HG02943 (cell line): ENCODE results near the gene MAZ.
A peak's percentile ranks its signal among the peaks of the same experiment; 100 is the strongest.

ENCODE experiments used
- ATAC-seq: cut with Tn5 transposase; IDR thresholded peaks from one replicate; pipeline ENCODE4 v1.9.1; 2021; ENCODE audit warnings: mild to moderate bottlenecking, low read depth, moderate library complexity; ENCODE audit not compliant: unreplicated experiment

Gene MAZ

DNA sequence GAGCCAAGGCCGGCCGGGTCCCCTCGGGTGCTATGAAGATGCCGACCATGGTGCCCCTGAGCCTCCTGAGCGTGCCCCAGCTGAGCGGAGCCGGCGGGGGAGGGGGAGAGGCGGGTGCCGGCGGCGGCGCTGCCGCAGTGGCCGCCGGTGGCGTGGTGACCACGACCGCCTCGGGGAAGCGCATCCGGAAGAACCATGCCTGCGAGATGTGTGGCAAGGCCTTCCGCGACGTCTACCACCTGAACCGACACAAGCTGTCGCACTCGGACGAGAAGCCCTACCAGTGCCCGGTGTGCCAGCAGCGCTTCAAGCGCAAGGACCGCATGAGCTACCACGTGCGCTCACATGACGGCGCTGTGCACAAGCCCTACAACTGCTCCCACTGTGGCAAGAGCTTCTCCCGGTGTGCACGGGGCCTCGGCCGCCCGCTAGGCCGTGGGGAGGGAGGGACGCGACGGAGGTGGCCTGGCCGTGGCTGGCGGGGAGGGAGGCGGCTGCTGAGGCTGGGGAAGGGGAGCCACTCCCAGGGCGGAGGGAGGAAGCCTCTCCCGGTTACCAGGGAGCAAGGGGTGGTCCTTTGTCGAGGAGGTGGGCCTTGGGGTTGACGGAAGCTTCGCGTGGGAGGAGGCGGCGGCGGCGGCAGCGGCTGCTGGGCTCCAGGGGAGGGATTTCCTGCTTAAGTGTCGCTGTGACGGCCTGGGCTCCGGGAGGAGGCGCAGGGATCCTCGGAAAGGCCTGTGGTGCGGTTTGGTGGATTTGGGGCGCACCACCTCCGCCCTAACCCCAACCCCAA lies 1.3 kb downstream of the MAZ start:
- ATAC-seq = no peak

DNA sequence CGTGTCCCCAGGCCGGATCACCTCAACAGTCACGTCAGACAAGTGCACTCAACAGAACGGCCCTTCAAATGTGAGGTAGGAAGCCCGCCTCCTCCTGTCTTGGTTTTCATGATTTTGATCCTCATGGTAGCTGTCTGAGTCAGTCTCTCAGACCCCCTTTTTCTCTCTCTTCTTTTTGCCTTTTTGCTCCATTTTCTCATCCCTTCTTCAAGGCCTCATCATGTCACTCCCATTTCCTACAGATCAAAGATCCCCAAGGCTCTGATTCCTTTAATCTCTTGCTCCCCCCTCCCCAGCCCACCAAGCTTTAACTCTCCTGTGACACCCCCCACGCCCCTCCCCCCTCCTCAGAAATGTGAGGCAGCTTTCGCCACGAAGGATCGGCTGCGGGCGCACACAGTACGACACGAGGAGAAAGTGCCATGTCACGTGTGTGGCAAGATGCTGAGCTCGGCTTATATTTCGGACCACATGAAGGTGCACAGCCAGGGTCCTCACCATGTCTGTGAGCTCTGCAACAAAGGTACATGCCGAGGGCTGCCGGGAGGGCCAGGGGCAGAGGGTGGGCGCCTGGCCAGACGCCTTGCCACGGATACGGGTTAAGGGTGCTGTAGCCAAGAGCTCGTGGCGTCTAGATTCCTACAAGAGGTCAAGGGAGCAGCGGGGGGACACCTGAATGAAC lies 2.0 kb downstream of the MAZ start:
- no peak for ATAC-seq

DNA sequence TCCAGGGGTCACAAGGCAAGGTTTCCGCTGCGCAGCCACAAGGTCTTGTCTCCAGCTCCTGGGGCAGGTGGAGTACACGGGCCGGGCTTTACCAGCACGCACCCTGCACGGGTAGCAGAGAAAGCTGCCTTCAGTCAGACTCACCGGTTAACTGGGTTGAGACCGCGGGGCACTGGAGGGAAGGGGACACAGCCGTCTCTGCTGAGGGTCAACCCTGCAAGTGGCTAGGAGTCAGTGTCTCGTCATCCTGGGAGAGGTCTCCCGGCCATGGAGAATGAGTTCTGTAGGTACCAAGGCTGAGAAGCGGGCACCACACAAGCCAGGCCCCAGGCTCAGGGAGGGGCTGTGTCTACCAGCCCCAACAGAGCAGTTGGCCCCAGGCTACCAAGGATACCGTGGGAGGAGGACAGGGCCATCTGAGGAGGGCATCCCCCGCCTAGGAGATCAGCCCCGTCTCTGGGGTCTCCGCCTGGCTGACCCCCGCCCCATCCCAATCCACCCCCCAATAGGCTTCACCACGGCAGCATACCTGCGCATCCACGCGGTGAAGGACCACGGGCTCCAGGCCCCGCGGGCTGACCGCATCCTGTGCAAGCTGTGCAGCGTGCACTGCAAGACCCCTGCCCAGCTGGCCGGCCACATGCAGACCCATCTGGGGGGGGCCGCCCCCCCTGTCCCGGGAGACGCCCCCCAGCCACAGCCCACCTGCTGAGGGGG lies 2.9 kb downstream of the MAZ start:
- ATAC-seq = no peak

DNA sequence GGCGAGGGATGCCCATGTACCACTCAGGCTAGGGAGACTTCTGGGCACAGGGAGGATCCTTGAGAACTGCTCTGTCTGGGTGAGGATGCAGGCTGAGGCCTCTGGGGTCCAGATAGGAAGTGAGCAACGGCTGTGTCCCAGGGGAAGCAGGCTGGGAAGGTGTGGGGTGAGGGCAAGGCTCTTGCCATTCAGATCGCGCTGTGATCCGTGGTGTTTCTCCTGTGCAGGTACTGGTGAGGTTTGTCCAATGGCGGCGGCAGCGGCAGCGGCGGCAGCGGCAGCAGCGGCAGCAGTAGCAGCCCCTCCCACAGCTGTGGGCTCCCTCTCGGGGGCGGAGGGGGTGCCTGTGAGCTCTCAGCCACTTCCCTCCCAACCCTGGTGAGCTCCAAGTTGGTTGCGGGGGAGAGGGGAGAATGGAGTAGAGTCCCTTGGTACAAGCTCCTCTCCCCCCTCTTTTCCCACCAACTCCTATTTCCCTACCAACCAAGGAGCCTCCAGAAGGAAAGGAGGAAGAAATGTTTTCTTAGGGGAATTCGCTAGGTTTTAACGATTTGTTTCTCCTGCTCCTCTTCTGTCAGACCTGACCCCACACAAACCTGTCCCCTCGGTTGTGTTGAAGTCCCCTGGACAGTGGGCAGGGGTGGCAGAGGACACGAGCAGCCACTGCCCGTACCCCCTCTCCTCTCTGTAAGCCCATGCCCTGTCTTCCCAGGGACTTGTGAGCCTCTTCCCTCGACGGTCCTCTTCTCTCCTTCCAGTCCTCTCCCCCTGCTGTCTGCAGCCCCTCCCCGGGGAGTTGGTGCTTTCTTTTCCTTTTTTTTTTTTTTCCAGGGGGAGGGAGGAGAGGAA lies 3.7 kb downstream of the MAZ start:
- ATAC-seq = no peak

DNA sequence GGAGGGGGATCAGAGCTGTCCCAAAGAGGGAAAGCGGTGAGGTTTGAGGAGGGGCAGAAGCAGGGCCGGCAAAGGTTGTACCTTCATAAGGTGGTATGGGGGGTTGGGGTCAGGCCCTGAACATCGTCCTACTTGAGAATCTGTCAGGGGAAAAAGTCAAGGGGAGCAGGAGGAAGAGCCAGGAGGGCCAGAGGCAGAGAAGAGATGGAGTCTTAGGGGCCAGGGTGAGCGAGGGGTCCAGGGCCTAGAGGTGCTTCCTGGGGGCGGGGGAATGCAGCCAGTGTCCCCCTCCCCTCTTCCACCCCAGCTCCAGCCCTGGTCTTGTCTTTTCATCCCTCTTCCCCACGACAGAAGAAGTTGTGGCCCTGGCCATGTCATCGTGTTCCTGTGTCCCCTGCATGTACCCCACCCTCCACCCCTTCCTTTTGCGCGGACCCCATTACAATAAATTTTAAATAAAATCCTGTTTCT lies 4.4 kb downstream of the MAZ start:
- ATAC-seq = no peak

DNA sequence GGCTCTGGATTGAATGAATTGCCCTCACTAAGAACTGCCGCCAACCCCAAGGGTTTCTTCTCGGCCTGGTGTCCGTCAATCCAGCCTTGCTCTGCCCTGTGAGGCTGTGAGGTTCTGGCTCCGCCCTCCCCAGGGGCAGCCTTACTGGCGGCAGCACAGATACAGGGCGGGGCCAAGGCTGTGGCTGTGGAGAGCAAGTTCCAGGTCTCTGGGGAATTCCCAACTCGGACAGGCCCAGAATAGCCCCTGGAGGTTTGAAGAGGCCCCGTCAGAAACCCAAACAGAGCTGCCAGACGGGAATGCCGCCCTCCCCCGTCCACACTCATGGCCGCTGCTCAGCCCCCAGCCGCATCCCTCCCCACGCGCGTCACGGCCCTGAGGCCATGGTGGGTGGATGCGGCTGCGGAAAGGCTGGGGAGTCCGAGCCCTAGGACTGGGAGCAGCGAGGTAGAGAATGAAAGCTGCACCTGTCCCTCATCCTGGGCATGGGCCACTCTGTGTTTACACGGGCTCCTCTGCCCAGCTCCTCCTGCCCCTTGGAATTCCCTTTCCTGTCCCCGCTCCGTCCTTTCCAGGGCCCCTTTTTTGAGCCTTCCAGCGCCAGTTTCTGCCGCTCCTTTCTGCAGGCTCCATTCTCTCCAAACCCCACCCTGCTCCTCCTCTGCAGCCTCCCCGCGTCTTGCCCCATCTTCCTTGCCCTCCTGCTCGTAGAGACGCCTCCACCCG lies 5.0 kb downstream of the MAZ start:
- no peak for ATAC-seq

DNA sequence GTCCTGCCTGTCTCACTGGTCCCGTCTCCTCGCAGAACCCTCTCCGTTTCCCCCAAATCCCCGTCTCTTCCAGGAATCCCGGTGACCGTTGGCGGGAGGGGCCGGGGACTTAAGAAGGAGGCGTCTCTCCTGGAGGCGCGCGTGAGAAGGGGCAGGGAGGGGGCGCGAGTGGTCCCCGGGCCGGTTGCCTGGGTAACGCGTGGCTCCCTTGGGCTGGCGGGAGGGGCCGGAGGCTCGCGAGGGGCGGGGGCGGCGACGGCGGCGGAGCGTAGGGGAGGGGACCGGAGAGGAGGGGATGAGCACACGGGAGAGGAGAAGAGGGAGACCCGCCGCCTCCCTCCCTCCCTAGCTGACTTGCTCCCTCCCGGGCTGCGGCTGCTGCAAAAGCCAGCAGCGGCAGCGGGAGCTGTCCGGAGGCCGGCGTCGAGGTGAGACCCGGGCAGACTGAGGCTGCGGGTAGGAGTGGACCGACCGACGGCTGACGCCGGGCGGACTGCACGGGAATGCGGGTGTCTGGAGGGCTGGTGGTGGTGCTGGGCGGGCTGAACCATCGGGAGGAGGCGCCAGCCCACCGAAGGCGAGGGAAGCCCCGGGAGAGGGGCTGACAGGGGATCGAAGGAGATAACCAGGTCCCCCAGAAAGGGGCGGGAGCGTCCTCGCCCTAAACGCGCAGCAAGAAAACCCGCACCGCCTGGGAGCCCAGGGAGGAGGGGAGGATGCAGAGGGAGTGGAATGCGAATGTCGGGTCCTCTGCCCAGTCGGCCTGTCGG lies 5.8 kb downstream of the MAZ start, which contains the start of gene PRRT2:
TSS of gene PRRT2 (plus strand) at position 298 of the 770 bp plus-strand sequence. CDS start 862 bp downstream, outside the sequence.
- no peak for ATAC-seq

DNA sequence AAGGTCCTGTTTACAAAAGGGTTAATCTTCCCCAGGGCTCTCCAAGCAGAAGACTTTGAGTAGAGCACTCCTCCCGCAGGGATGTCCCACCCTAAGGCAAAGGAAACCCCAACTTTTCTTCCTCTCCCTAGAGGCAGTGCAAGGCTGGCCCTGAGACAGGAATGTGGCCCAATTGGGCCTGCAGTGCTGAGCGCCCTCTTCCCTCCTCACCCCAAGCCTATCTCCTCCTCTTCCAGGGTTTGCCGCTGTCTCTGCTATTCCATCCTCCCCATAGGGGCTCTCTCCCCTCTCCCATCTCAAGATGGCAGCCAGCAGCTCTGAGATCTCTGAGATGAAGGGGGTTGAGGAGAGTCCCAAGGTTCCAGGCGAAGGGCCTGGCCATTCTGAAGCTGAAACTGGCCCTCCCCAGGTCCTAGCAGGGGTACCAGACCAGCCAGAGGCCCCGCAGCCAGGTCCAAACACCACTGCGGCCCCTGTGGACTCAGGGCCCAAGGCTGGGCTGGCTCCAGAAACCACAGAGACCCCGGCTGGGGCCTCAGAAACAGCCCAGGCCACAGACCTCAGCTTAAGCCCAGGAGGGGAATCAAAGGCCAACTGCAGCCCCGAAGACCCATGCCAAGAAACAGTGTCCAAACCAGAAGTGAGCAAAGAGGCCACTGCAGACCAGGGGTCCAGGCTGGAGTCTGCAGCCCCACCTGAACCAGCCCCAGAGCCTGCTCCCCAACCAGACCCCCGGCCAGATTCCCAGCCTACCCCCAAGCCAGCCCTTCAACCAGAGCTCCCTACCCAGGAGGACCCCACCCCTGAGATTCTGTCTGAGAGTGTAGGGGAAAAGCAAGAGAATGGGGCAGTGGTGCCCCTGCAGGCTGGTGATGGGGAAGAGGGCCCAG lies 6.7 kb downstream of the MAZ start:
- no peak for ATAC-seq

DNA sequence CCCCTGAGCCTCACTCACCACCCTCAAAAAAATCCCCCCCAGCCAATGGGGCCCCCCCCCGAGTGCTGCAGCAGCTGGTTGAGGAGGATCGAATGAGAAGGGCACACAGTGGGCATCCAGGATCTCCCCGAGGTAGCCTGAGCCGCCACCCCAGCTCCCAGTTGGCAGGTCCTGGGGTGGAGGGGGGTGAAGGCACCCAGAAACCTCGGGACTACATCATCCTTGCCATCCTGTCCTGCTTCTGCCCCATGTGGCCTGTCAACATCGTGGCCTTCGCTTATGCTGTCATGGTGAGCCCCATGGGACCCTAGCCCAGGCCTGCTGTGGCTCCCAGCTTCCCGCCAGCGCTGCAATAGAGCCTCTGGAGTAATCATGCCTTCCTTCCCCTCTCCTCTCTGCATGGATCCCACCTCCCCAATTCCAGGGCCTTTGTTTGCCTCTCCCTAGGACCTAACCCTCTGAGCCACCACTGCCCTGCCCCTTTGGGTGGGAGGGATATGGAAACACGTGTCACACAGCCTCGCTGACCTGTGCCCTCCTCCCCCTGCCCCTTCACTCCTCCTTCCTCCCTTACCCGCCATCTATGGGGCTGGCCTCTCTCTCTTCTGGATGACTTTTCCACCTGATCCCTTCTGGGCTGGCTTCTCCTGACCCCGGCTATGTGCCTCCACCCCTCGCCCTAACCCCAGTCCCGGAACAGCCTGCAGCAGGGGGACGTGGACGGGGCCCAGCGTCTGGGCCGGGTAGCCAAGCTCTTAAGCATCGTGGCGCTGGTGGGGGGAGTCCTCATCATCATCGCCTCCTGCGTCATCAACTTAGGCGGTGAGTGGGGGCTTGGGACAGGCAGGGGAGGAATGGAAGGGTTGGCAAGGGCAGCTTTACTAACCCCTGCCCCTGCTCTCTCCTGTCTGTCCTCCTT lies 7.6 kb downstream of the MAZ start:
- no peak for ATAC-seq

DNA sequence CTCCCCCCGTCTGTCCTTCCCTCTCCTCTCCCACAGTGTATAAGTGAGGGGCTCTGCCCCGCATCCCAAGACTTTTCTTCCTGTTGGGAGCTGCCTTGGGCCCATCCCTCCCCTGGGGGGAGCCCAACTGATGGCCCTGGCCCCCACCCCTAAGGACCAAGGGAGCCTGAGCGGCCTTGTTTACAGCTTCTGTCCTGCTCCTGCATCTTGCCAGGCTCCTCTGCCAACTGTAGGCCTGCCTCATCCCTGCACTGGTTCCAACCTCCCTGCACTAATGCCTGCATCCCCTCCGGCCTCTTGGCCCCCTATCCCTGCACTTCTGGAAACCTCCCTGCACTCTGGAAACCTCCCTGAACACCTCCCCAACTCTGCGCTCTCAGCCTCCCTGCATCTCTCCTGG lies 8.3 kb downstream of the MAZ start:
- ATAC-seq = no peak

DNA sequence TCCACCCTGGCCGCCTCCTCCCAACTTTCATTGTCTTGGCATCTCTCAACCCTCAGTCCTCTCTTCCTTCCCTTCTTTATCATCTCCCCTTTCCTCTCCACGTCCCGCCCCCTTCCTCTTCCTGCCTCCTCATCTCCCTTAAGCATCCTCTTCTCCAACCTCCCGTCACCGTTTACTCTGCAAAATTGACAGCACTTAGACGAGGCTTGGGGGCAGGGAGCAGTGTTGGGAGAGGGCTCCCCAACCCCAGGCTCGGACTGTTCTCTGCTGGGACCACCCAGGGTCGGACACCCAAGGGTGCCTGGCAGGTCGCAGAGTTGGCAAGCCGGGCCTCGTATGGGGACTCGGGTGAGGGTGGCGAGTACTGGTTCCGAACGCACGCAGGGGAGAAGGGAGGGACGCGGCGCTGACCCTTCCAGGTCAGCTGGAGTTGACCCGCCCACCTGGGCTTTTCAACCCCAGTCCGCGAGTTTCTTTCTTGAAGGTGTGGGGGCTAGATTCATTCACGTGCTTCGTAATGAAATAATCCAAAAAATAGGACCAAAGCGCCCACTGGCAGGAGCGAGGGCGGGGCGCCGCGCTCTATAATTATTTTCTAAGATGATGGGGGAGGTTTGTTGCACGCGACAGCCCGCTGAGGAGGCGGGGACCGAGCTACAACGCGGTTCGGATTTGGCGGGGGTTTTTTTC lies 8.8 kb downstream of the MAZ start:
- ATAC-seq = no peak

DNA sequence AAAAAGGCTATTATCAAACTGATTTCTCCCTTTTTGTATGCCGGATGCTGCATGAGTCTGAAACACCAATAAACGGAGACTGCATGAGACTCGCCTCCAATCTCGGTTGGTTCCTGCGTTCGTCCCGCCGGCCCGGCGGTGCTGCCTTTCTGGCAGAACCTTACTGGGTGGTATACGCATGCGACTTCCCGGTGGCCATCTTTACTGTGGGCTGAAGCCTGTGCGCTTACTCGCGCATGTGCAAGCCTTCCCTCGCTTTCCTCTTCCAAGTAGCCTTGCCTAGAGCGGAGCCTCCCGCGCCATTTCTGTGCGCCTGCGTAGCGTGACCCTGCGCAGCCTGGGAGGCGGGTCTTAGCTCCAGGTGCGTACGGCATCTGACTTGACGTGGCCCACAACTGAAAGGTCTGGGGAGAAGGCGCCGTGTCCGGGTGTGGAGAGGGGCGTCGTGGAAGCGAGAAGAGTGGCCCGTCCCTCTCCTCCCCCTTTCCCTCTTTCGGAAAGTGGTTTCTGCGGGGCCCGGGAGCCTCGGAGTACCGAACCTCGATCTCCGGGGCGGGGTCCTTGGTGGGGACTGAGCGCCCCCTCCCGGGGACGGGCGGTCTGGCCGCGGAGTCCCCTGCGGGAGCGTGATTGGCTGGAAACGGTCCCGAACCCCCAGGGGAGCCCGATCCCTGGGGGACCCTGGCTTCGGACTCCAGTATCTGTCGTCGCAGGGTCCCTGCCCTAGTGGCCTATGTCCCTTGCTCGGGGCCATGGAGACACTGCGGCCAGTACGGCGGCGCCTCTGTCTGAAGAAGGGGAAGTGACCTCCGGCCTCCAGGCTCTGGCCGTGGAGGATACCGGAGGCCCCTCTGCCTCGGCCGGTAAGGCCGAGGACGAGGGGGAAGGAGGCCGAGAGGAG lies 9.7 kb downstream of the MAZ start, which contains the start of gene PAGR1:
TSS of gene PAGR1 (plus strand) at position 360 of the 901 bp plus-strand sequence. CDS start at position 734, 374 bp downstream.
- ATAC-seq = peak; percentile 66

DNA sequence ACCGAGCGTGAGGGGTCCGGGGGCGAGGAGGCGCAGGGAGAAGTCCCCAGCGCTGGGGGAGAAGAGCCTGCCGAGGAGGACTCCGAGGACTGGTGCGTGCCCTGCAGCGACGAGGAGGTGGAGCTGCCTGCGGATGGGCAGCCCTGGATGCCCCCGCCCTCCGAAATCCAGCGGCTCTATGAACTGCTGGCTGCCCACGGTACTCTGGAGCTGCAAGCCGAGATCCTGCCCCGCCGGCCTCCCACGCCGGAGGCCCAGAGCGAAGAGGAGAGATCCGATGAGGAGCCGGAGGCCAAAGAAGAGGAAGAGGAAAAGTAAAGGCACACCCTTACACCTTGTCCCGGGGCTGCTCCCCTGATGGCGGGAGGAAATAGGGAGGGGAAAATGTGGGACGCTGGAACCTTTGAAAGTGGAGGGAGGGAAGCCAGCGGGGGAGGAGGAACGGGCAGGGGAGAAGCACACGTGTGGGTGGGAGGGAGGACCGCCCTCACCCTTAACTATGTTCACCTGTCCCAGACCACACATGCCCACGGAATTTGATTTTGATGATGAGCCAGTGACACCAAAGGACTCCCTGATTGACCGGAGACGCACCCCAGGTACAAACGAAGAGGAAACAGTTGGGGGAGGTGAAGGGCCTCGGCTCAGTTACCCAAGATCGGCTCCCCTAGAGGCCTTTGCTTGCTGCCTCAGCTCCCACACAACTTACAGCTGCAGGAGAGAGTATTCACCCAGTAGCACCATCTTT lies 10.5 kb downstream of the MAZ start:
- no peak for ATAC-seq

DNA sequence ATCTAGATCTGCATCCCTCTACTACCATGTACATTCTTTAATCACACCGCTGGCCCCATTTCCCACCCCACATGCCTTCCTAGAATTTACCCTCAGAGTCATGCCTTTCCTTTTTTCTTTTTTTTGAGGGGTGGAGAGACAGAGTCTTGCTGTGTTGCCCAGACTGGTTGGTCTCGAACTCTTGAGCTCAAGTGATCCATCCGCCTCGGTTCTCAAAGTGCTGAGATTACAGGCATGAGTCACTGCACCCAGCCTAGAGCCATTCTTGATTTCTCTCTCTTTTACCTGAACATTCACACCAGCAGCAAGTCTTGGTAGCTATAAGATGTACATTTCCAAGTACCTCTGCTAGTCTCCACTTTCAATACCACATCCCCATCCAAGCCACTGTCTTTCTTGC lies 11.8 kb downstream of the MAZ start:
- no peak for ATAC-seq

DNA sequence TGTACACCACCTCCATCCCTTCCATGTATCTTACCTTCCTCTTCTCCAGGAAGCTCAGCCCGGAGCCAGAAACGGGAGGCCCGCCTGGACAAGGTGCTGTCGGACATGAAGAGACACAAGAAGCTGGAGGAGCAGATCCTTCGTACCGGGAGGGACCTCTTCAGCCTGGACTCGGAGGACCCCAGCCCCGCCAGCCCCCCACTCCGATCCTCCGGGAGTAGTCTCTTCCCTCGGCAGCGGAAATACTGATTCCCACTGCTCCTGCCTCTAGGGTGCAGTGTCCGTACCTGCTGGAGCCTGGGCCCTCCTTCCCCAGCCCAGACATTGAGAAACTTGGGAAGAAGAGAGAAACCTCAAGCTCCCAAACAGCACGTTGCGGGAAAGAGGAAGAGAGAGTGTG lies 13.2 kb downstream of the MAZ start:
- ATAC-seq = no peak
